T-helper 2 cell treated with Interferon-gamma antibody and Interleukin-4, amounts not matched to agents 5 μg/mL and 100 μg/mL, for 36 hours (primary cell): ENCODE measurements around the gene CHCHD3.

Experiments used
- DNase-seq: peaks from one replicate; pipeline ENCODE4 v3.0.0; 2021; ENCODE audit warnings: low spot score
- H3K27ac Mint-ChIP-seq: one replicate; pipeline ENCODE4 v1.8.0; 2021; ENCODE audit warnings: mild to moderate bottlenecking, mixed read lengths
- H3K27me3 Mint-ChIP-seq: one replicate; pipeline ENCODE4 v1.8.0; 2021; ENCODE audit warnings: low read depth, mixed read lengths
- H3K36me3 Mint-ChIP-seq: one replicate; pipeline ENCODE4 v1.8.0; 2021; ENCODE audit warnings: low read depth, mixed read lengths
- H3K4me1 Mint-ChIP-seq: one replicate; pipeline ENCODE4 v1.8.0; 2021; ENCODE audit warnings: low read depth, mixed read lengths
- H3K4me3 Mint-ChIP-seq: one replicate; pipeline ENCODE4 v1.8.0; 2022; ENCODE audit warnings: mild to moderate bottlenecking, moderate library complexity, mixed read lengths
- H3K9me3 Mint-ChIP-seq: one replicate; pipeline ENCODE4 v1.8.0; 2021; ENCODE audit warnings: mixed read lengths

The CHCHD3 gene

DNA sequence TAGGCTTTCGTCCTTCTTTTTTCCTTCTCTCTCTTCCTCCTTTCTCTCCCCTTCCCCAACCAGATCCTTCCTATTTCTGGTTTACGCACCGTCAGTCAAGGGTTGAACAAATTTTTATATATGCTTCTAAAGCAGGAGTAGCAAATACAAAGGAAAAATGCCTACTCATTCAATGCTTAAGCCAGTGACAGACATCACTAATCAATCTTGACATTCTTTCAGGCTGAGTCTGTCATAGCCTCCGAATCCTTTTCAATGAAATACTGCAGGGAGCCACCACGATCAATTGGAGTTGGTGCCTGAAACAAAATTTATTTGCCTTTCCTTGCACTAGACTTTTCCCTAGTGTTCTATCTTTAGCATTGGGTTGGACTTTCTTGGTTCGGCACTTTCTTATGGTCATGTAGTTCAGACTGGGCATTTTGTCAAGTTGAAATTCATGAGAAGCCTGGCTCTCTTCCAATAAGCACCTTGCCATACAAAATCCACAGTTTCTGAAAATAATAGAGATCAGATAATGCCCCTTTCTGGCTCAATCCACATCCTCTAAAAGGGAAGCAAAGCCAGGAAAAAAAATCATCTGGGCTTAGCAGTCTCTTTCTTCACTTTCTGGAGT lies 266.1 kb downstream of the CHCHD3 start:
- no peak overlapping the region for H3K4me3 Mint-ChIP-seq
- H3K27me3 Mint-ChIP-seq: no peaks in the 10 kb centered on the region
- H3K27ac Mint-ChIP-seq: no peak overlapping the region
- DNase-seq: no peak
- H3K9me3 Mint-ChIP-seq: no peaks in the 10 kb centered on the region
- H3K4me1 Mint-ChIP-seq: no peaks in the 10 kb centered on the region
- H3K36me3 Mint-ChIP-seq: no peaks in the 10 kb centered on the region

DNA sequence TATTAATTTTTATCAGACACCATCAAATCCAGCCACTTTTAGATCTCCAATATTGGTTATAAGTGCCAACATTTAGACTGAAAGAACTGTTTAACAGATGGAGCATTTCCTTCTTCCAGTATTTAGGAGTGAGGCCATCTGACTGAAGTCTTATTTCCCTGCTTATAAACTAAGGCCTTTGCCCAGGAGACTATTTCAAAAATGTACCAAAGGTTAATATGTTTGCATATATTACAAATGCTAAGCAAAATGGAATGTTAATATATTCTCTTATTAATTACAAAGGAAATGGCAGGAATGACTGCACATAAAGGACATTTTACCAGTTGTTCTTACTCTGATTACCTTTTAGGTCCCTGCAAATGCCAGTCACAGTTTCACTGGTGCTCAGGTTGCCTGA lies 266.8 kb downstream of the CHCHD3 start:
- H3K27ac Mint-ChIP-seq: no peak overlapping the region
- DNase-seq: no peak
- no peaks in the 10 kb centered on the region for H3K27me3 Mint-ChIP-seq
- no peaks in the 10 kb centered on the region for H3K36me3 Mint-ChIP-seq
- H3K9me3 Mint-ChIP-seq: no peaks in the 10 kb centered on the region
- H3K4me3 Mint-ChIP-seq: no peak overlapping the region
- no peaks in the 10 kb centered on the region for H3K4me1 Mint-ChIP-seq

DNA sequence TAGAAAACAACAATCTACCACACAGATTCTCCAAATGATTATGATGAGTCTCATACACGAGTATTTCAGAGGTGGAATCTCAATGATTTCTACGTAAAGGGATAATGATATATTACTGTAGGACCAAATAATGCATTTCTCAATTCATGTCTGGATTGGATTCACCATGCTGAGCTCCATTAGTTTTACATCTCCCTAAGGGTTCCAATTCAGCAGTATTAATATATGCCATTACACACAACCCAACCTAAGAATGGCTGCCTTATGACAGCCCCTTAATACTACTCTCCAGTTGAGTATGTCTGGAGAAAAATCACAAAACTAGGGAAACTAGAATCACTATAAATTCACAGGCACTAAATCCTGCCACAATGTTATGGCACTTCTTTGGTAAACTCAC lies 271.3 kb downstream of the CHCHD3 start:
- H3K4me3 Mint-ChIP-seq: no peak overlapping the region
- H3K4me1 Mint-ChIP-seq: no peaks in the 10 kb centered on the region
- no peak for DNase-seq
- H3K27ac Mint-ChIP-seq: no peak overlapping the region
- no peaks in the 10 kb centered on the region for H3K9me3 Mint-ChIP-seq
- H3K36me3 Mint-ChIP-seq: no peaks in the 10 kb centered on the region
- no peaks in the 10 kb centered on the region for H3K27me3 Mint-ChIP-seq

DNA sequence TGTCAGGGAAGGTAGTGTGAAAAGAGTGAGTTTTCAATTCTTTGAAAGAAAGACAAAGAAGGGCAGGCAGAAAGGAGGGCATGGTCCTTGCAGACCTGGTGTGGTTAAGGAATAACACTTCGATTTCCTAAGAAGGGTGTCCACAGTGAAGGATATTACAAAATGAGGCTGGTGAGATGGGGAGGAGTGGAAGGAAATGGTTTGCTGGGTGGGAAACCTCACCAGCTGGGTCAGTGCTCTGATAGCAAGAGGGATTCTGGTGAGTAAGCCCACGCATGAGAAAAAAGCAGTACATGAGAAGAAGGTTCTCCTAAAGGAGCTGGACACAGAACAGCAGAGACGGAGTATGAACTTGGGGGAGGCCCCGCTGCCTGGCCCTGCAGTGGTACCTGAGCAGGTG lies 275.1 kb downstream of the CHCHD3 start:
- no peaks in the 10 kb centered on the region for H3K9me3 Mint-ChIP-seq
- no peaks in the 10 kb centered on the region for H3K27me3 Mint-ChIP-seq
- no peaks in the 10 kb centered on the region for H3K36me3 Mint-ChIP-seq
- DNase-seq: no peak
- H3K27ac Mint-ChIP-seq: no peak overlapping the region
- H3K4me1 Mint-ChIP-seq: no peaks in the 10 kb centered on the region
- H3K4me3 Mint-ChIP-seq: no peak overlapping the region

DNA sequence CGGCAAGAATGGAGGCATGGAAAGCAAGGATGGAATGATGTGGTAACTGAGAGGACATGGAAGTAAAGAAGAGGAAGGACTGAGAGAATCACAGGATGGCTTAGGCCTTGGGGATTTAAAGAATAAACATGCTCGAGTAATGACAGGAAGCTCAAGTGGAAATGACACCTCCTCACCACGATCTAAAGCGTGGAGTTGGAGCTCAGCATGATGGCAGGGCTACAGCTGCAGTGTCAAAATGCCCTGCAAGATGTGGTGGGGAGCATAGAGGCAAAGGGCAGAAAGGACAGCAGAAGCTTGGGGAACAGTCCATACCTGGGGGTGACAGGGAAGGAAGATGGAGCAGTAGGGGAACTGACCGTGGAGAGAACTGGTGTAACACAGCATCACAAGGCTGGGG lies 276.1 kb downstream of the CHCHD3 start:
- Mint-ChIP-seq H3K36me3 (no peaks in the 10 kb centered on the region), H3K27me3 (no peaks in the 10 kb centered on the region), H3K27ac (no peak overlapping the region), H3K4me1 (no peaks in the 10 kb centered on the region), H3K4me3 (no peak overlapping the region), H3K9me3 (no peaks in the 10 kb centered on the region)
- no peak for DNase-seq

DNA sequence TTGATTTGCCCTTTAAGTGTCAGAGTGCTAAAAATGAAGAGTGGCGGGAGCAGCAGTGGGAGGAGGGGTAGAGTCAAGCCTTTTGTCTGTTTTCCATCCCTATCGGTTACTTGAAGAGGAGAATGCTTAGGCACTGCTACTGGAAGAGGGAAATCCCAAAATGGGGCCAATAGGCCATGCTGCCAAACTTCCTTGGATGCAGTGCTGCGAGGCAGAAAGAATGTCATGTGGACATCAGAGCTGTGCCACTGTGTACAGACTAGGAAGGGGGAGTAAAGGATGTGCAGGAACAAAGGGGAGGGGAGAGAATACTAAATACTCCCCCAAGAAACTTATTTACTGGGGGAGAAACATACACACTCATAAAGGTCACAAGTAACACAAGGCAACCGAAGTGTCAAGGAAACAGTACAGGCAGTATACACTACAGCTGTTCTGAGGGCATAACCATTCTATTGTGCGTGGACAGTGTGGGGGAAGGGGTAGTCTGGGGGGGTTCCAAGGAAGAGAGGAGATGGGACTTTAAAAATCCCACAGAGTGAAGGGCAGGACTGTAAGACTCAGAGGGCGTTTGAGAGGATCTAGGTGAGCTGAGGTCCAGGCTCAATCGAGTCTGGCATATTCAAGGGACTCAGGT lies 276.9 kb downstream of the CHCHD3 start:
- Mint-ChIP-seq H3K4me1 (no peaks in the 10 kb centered on the region), H3K36me3 (no peaks in the 10 kb centered on the region), H3K27me3 (no peaks in the 10 kb centered on the region), H3K4me3 (no peak overlapping the region), H3K27ac (no peak overlapping the region), H3K9me3 (no peaks in the 10 kb centered on the region)
- no peak for DNase-seq

DNA sequence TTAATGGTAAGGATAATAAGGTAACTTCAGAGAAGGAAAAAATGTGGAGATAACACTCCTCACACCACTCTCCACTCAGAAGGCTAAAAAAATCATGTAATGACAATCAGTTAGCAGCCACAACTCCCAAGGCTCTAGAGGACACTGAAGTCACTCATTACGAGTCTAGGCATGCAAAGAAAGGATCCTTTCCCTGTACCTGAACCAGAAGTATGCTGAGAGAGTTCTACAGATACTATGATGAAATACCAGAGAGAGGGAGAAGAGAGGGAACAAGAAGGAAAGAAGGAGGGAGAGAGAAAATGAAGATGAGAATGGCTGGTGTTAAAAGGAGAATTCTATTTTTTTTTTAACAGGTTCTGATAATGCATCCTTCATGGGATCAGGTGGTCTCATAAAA lies 281.4 kb downstream of the CHCHD3 start:
- Mint-ChIP-seq H3K4me1 (peaks cover 2% of the 10 kb centered on the region), H3K27ac (no peak overlapping the region)

DNA sequence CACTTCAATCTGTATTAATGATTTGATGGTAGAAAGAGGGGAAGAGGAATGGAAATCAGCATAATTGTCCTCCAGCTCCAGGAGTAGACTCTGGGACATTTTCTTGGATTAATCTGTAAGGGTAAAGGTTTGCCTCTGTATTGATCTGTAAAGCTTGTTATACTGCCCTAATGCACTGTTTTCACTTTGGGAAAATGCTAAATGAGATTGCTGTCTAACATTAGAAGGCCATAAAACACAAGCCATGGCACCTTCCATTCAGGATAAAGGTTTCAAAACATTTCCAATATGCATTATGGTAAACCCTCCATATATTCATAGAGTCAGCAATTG lies 282.8 kb downstream of the CHCHD3 start:
- Mint-ChIP-seq H3K9me3 (no peaks in the 10 kb centered on the region), H3K27me3 (no peaks in the 10 kb centered on the region), H3K27ac (no peak overlapping the region), H3K36me3 (peaks cover 4% of the 10 kb centered on the region), H3K4me1 (peaks cover 2% of the 10 kb centered on the region), H3K4me3 (no peak overlapping the region)
- DNase-seq: no peak

More for the DNA sequence above, 281.4 kb downstream of the CHCHD3 start:
- no peak for DNase-seq
- Mint-ChIP-seq H3K36me3 (no peaks in the 10 kb centered on the region), H3K27me3 (no peaks in the 10 kb centered on the region), H3K4me3 (no peak overlapping the region), H3K9me3 (no peaks in the 10 kb centered on the region)

DNA sequence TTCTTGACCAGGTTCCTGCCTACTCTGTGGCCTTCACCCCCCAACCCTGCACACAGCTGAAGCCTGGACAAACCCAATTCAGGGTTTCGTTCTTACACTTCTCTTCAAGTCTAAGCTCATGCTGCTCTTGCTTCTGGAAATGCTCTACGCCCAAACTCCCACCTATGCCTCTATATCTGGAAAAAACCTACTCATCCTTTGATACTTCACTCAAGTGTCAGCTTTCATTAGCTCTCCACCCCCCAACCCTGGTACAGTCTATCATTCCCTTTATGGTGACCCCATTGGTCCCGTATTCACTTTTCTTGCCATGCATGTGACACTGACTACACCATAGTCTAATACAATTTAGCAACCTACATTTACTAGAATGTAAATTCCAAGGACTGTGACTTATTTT lies 284.7 kb downstream of the CHCHD3 start:
- Mint-ChIP-seq H3K36me3 (peaks cover 5% of the 10 kb centered on the region), H3K4me1 (peaks cover 2% of the 10 kb centered on the region), H3K9me3 (no peaks in the 10 kb centered on the region), H3K27me3 (no peaks in the 10 kb centered on the region), H3K27ac (no peak overlapping the region), H3K4me3 (no peak overlapping the region)
- no peak for DNase-seq

DNA sequence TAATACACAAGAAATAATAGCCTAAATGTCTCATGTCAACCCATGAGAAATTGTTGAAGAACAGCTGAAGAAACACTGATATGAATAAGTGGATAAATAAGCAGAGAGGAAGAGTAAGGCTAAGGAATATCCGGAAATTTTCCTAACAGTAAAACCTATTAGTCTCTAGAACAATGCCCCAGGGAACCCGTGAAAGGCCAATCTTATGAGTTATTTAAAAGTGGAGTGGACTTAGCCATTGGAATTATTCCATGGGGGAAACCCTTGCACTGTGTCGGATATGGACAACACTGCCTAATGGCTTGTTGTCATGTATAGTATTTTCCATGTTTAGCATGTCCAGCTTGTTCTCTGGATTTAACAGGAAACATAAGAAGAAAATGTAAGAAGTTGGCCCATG lies 288.4 kb downstream of the CHCHD3 start:
- no peak overlapping the region for H3K27ac Mint-ChIP-seq
- no peaks in the 10 kb centered on the region for H3K9me3 Mint-ChIP-seq
- peaks cover 5% of the 10 kb centered on the region for H3K36me3 Mint-ChIP-seq
- H3K27me3 Mint-ChIP-seq: no peaks in the 10 kb centered on the region
- no peak for DNase-seq
- H3K4me1 Mint-ChIP-seq: peaks cover 2% of the 10 kb centered on the region
- no peak overlapping the region for H3K4me3 Mint-ChIP-seq

DNA sequence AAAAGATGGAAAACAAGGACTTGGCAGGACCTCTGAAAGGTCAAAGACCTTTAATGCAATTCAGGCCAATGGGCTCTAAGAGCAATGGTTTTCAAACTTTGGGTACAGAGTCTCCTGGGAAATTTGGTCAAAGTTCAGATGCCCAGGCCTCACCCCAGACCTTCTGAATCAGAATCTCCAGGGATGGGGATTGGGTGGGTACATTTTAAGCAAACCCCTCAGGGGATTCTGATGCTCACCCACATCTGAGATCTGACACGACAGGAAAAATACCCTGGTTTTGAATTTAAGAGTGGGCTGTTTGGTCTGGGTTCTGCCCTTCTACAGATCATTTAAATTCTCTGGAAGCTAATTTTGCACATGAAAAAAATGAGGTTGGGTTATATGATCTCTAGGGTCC lies 290.9 kb downstream of the CHCHD3 start:
- Mint-ChIP-seq H3K27me3 (no peaks in the 10 kb centered on the region), H3K9me3 (no peaks in the 10 kb centered on the region), H3K4me3 (no peak overlapping the region), H3K27ac (no peak overlapping the region), H3K4me1 (no peaks in the 10 kb centered on the region), H3K36me3 (peaks cover 5% of the 10 kb centered on the region)
- DNase-seq: no peak

DNA sequence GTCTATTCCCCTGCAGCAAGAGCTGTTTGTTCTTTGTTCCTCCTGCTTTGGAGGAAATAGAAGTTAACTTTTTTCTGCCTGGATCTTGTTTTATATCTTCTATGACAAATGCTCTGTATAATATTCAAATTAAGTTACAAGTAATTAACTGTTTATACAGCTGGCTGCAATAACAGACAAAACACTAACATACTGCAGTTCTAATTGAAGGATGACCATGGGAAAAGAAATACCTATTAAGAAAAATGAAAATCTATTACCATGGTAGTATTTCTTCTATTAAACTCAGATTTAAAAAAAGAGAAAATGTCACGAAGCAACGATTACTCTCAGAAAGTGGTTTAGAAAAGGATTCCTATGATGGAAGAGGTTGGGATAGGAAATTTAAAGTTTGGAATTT lies 291.8 kb downstream of the CHCHD3 start:
- peaks cover 6% of the 10 kb centered on the region for H3K36me3 Mint-ChIP-seq
- H3K4me3 Mint-ChIP-seq: no peak overlapping the region
- H3K9me3 Mint-ChIP-seq: no peaks in the 10 kb centered on the region
- H3K27ac Mint-ChIP-seq: no peak overlapping the region
- no peaks in the 10 kb centered on the region for H3K27me3 Mint-ChIP-seq
- no peak for DNase-seq
- no peaks in the 10 kb centered on the region for H3K4me1 Mint-ChIP-seq

DNA sequence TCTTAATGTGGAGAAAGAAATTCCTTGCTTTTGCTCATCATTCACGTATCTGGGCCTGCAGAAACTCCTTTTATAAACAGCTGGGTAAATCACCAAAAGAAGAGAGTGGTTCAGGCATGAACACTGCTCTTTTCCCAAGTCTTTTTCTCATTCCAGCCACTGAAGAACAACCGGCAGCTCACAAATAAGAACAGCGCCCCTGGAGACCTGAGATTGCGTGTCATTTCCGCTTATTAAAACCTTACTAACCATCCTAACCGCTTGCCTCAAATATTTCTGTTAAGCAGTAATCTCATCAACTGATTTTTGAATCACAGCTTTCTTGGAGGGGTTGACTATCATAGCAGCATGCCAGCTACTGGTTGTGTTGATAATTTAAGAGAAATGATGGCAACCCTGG lies 292.6 kb downstream of the CHCHD3 start:
- Mint-ChIP-seq H3K4me3 (no peak overlapping the region), H3K9me3 (no peaks in the 10 kb centered on the region), H3K27ac (no peak overlapping the region), H3K4me1 (no peaks in the 10 kb centered on the region), H3K36me3 (peaks cover 9% of the 10 kb centered on the region), H3K27me3 (no peaks in the 10 kb centered on the region)
- DNase-seq: no peak

DNA sequence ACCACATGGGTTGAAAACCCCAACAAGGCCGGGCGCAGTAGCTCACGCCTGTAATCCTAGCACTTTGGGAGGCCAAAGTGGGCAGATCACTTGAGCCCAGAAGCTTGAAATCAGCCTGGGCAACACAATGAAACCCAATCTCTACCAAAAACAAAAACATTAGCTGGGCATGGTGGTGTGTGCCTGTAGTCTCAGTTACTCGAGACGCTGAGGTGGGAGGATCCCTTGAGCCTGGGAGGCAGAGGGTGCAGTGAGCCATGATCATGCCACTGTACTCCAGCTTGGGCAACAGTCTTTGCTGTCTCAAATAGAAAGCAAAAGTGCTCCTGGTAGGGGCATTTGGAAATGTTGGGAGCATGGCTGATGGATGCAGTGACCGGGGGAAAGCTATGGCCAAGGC lies 296.0 kb downstream of the CHCHD3 start:
- DNase-seq: no peak
- Mint-ChIP-seq H3K27me3 (no peaks in the 10 kb centered on the region), H3K36me3 (peaks cover 9% of the 10 kb centered on the region), H3K4me1 (no peaks in the 10 kb centered on the region), H3K9me3 (no peaks in the 10 kb centered on the region), H3K27ac (no peak overlapping the region), H3K4me3 (no peak overlapping the region)

DNA sequence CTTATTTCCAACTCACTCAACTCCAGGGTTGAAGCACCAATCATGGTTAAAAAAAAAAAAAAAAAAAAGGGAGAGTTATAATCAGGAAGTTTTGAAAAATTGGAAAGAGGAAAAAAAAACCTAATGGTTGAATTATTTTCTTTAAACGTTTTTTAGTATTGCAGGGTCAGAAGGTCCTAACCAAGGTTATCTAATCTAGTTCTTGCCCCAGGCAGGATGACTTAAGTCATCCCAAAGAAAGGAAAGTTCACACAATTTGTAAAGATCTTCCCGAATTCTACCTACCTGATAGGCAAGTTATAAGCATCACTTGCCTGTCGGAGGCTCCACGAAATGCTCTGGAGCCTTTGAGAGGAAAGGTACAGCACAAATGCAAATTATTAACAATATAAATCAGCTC lies 297.5 kb downstream of the CHCHD3 start:
- no peaks in the 10 kb centered on the region for H3K4me1 Mint-ChIP-seq
- no peaks in the 10 kb centered on the region for H3K9me3 Mint-ChIP-seq
- no peak overlapping the region for H3K27ac Mint-ChIP-seq
- H3K4me3 Mint-ChIP-seq: no peak overlapping the region
- H3K36me3 Mint-ChIP-seq: peaks cover 9% of the 10 kb centered on the region
- DNase-seq: no peak
- no peaks in the 10 kb centered on the region for H3K27me3 Mint-ChIP-seq
